Keratinocyte (primary cell): ENCODE measurements around the gene HDAC1. TPM values are rescaled to one million over a fixed set of nuclear protein-coding genes. Genes with fewer than 3 reads are reported as not detected.

Source experiments
- DNase-seq: peaks from one replicate; pipeline ENCODE4 v3.0.0-alpha.2; 2011; ENCODE audit warnings: low read depth, missing footprints, low spot score
- FAIRE-seq: peaks from 2 replicates; lab custom pipeline; 2011; peaks lifted over from hg19 to GRCh38; lab: Jason Lieb, UNC
- H2AFZ ChIP-seq: 2 replicates; pipeline ENCODE4 v1.6.0; 2012; ENCODE audit warnings: low read length, control low read depth, inconsistent platforms; ENCODE audit not compliant: control insufficient read depth
- H3K27ac ChIP-seq: 2 replicates; pipeline ENCODE4 v1.5.1; 2011; ENCODE audit warnings: low read length; ENCODE audit not compliant: control insufficient read depth, insufficient read depth
- H3K27me3 ChIP-seq: 3 replicates; pipeline ENCODE4 v1.6.0; 2011; ENCODE audit warnings: low read length; ENCODE audit not compliant: control insufficient read depth, insufficient read depth; ENCODE audit errors: extremely low read depth
- H3K36me3 ChIP-seq, 2 experiments: 2 replicates in 1 of 2; 3 replicates in 1 of 2; pipeline ENCODE4 v1.5.1; 2011; ENCODE audit warnings: low read length in 2 of 2, mild to moderate bottlenecking in 1 of 2; ENCODE audit not compliant: control insufficient read depth in 2 of 2, insufficient read depth in 2 of 2; ENCODE audit errors: extremely low read depth in 1 of 2
- H3K4me1 ChIP-seq: 3 replicates; pipeline ENCODE4 v1.5.1; 2011; ENCODE audit warnings: low read length; ENCODE audit not compliant: control insufficient read depth, insufficient read depth; ENCODE audit errors: extremely low read depth
- H3K4me2 ChIP-seq: 3 replicates; pipeline ENCODE4 v1.6.0; 2011; ENCODE audit warnings: low read depth, low read length; ENCODE audit not compliant: control insufficient read depth, insufficient read depth; ENCODE audit errors: extremely low read depth
- H3K4me3 ChIP-seq, 3 experiments: fragments of 200-600 bp in 1 of 3; sonication (generic) in 1 of 3; 2 replicates in 2 of 3; 3 replicates in 1 of 3; pipeline ENCODE4 v1.5.1; 2011 to 2016; ENCODE audit warnings: low read length in 3 of 3, mild to moderate bottlenecking in 3 of 3, control low read depth in 2 of 3, inconsistent platforms in 1 of 3, low read depth in 1 of 3, mixed read lengths in 1 of 3, mixed run types in 1 of 3, moderate library complexity in 1 of 3; ENCODE audit not compliant: control insufficient read depth in 2 of 3, insufficient read depth in 2 of 3; ENCODE audit errors: extremely low read depth in 1 of 3
- H3K79me2 ChIP-seq: 2 replicates; pipeline ENCODE4 v1.6.0; 2012; ENCODE audit warnings: low read length; ENCODE audit not compliant: control insufficient read depth, insufficient read depth
- H3K9ac ChIP-seq: 3 replicates; pipeline ENCODE4 v1.6.0; 2011; ENCODE audit warnings: low read length; ENCODE audit not compliant: control insufficient read depth, insufficient read depth; ENCODE audit errors: extremely low read depth
- H3K9me1 ChIP-seq: 3 replicates; pipeline ENCODE4 v1.6.0; 2011; ENCODE audit warnings: low read length; ENCODE audit not compliant: control insufficient read depth, insufficient read depth; ENCODE audit errors: extremely low read depth
- H3K9me3 ChIP-seq: 2 replicates; pipeline ENCODE4 v1.5.1; 2012; ENCODE audit warnings: low read depth, low read length; ENCODE audit not compliant: control insufficient read depth
- H4K20me1 ChIP-seq: 3 replicates; pipeline ENCODE4 v1.6.0; 2011; ENCODE audit warnings: low read length; ENCODE audit not compliant: control insufficient read depth, insufficient read depth; ENCODE audit errors: extremely low read depth
- EZH2 ChIP-seq: IDR thresholded peaks from one replicate; pipeline ENCODE4 v1.6.1; 2012; ENCODE audit warnings: inconsistent platforms, mild to moderate bottlenecking, low read length, moderate library complexity
- dilution Hi-C: fragments of 300-500 bp; cut with MboI; formaldehyde crosslinking; loops from one replicate; pipeline ENCODE4 v1.7.0; 2020; ENCODE audit warnings: low sequenced_read_pairs; ENCODE audit not compliant: extremely low pct_ligation_motif_present
- polyA plus RNA-seq, 5 experiments: library from polyadenylated mRNA; depleted of rRNA in 3 of 5; stranded (reverse) in 3 of 5; stranded (forward) in 1 of 5; unstranded in 1 of 5; fragments of >200 nt; gene quantifications; 1 replicate in 1 of 5; 2 replicates in 3 of 5; 3 replicates in 1 of 5; pipeline versions ENCODE4 v1.2.1 to v1.2.3, GENCODE V29; 2011 to 2012; ENCODE audit warnings: missing spikeins in 2 of 5, low read depth in 1 of 5, low replicate concordance in 1 of 5
- TF ChIP-seq, protein P1 (sequence below), 3 experiments: IDR thresholded peaks in 1 of 3; conservative IDR thresholded peaks in 1 of 3; optimal IDR thresholded peaks in 1 of 3; 2 replicates in 2 of 3; 3 replicates in 1 of 3; pipeline versions ENCODE3 to v1.5.1; 2011; ENCODE audit warnings: low read length in 3 of 3, mild to moderate bottlenecking in 3 of 3, moderate library complexity in 2 of 3, control low read depth in 1 of 3, inconsistent platforms in 1 of 3; ENCODE audit not compliant: insufficient read depth in 2 of 3; ENCODE audit errors: extremely low read depth in 1 of 3

Gene HDAC1
- polyA plus RNA-seq, 1 donor (not counting 4 experiments of a cell fraction or from before 2014, with no cell fraction given), result 198 TPM

DNA sequence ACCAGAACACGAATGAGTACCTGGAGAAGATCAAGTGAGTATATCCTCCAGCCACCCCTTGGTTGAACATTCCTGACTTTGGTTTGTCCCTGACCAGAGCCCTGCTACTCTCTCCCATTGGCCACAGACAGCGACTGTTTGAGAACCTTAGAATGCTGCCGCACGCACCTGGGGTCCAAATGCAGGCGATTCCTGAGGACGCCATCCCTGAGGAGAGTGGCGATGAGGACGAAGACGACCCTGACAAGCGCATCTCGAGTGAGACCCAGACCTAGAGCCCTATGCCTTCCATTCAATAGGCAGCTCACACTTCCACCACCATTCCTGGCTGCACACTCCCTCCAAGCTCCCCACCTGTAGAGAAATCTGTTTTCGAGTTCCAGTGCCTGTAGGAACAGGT is 39.7 kb downstream of the HDAC1 start:
- no peak overlapping the region for H3K4me2 ChIP-seq
- no peak overlapping the region for H2AFZ ChIP-seq
- H3K27me3 ChIP-seq, result peaks cover 7% of the 10 kb centered on the region
- TF ChIP-seq, protein P1, sequence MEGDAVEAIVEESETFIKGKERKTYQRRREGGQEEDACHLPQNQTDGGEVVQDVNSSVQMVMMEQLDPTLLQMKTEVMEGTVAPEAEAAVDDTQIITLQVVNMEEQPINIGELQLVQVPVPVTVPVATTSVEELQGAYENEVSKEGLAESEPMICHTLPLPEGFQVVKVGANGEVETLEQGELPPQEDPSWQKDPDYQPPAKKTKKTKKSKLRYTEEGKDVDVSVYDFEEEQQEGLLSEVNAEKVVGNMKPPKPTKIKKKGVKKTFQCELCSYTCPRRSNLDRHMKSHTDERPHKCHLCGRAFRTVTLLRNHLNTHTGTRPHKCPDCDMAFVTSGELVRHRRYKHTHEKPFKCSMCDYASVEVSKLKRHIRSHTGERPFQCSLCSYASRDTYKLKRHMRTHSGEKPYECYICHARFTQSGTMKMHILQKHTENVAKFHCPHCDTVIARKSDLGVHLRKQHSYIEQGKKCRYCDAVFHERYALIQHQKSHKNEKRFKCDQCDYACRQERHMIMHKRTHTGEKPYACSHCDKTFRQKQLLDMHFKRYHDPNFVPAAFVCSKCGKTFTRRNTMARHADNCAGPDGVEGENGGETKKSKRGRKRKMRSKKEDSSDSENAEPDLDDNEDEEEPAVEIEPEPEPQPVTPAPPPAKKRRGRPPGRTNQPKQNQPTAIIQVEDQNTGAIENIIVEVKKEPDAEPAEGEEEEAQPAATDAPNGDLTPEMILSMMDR (optimal IDR thresholded peaks at IDR 0.05 in 1 of 3, IDR thresholded peaks at IDR 0.05 in 1 of 3, conservative IDR thresholded peaks at IDR 0.05 in 1 of 3; ENCODE audit: extremely low read depth in 1 of 3, insufficient read depth in 2 of 3, low read length in 3 of 3), result no peak
- DNase-seq (no peak), FAIRE-seq (no peak)
- H3K9me1 ChIP-seq, result no peaks in the 10 kb centered on the region
- dilution Hi-C loops, result no loop called here
- no peaks in the 10 kb centered on the region for H3K9me3 ChIP-seq
- H4K20me1 ChIP-seq, result no peaks in the 10 kb centered on the region
- no peak overlapping the region for H3K9ac ChIP-seq
- no peak overlapping the region for H3K27ac ChIP-seq
- H3K36me3 ChIP-seq, result peaks cover 24 to 37% of the 10 kb centered on the region in 2 experiments
- no peaks in the 10 kb centered on the region for H3K79me2 ChIP-seq
- H3K4me3 ChIP-seq, result no peak overlapping the region
- H3K4me1 ChIP-seq, result peaks cover 12% of the 10 kb centered on the region

DNA sequence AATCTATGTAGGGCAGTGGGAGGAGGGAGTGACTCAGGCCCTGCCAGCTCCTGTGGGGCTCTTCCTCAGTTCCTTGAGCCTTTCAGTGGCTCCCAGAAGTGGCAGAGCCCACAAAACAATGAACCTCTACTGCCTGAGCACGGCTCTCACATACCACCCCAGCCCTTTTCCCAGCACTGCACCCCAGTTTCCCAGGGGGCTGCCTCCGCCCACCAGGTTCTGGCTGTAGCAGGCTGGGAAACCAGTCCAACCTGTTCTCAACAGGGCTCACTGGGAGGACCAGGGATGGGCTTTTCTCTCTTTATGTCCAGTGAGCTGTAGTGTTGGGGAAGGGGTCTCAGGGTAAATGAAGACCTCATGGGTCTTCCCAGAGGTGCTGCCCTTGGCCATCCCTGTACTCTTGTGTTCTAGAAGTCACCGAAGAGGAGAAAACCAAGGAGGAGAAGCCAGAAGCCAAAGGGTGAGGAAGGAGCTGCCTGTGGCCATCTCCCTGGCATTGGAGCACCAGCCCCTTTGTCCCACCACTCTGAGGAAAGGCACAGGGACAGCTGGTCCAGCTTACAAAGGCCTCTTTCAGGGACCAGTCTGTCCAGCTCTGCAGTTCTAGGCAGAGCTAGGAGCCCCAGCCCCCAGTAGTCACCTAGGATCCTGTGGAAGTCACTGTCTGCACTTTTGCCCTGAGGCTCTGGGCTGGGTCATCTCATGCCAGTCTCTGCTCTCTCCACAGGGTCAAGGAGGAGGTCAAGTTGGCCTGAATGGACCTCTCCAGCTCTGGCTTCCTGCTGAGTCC is 40.6 kb downstream of the HDAC1 start:
- H3K9me3 ChIP-seq, result no peaks in the 10 kb centered on the region
- no peak for TF ChIP-seq EZH2
- TF ChIP-seq, protein P1 (optimal IDR thresholded peaks at IDR 0.05 in 1 of 3, IDR thresholded peaks at IDR 0.05 in 1 of 3, conservative IDR thresholded peaks at IDR 0.05 in 1 of 3; ENCODE audit: extremely low read depth in 1 of 3, insufficient read depth in 2 of 3, low read length in 3 of 3), result no peak
- dilution Hi-C loops, result no loop called here
- no peak for DNase-seq
- H3K27ac ChIP-seq, result no peak overlapping the region
- H3K36me3 ChIP-seq, result peaks cover 19 to 29% of the 10 kb centered on the region in 2 experiments
- no peaks in the 10 kb centered on the region for H3K79me2 ChIP-seq
- H3K9me1 ChIP-seq, result no peaks in the 10 kb centered on the region
- H3K4me1 ChIP-seq, result peaks cover 19% of the 10 kb centered on the region
- peaks cover 2% of the 10 kb centered on the region for H4K20me1 ChIP-seq
- H3K4me3 ChIP-seq, result no peak overlapping the region
- H3K9ac ChIP-seq, result no peak overlapping the region
- no peak overlapping the region for H3K4me2 ChIP-seq
- H3K27me3 ChIP-seq, result peaks cover 14% of the 10 kb centered on the region
- no peak overlapping the region for H2AFZ ChIP-seq
- FAIRE-seq, result no peak
